Keratinocyte (primary cell): ENCODE measurements around the gene ASXL2.

Experiments
- CTCF ChIP-seq, 3 experiments: IDR thresholded peaks in 1 of 3; conservative IDR thresholded peaks in 1 of 3; optimal IDR thresholded peaks in 1 of 3; 2 replicates in 2 of 3; 3 replicates in 1 of 3; pipeline versions ENCODE3 to v1.5.1; 2011; ENCODE audit warnings: low read length in 3 of 3, mild to moderate bottlenecking in 3 of 3, moderate library complexity in 2 of 3, control low read depth in 1 of 3, inconsistent platforms in 1 of 3; ENCODE audit not compliant: insufficient read depth in 2 of 3; ENCODE audit errors: extremely low read depth in 1 of 3
- EZH2 ChIP-seq: IDR thresholded peaks from one replicate; pipeline ENCODE4 v1.6.1; 2012; ENCODE audit warnings: inconsistent platforms, mild to moderate bottlenecking, low read length, moderate library complexity

GRCh38 chr2:25855065-25855464 is 23.2 kb downstream of the ASXL2 start:
- TF ChIP-seq CTCF (optimal IDR thresholded peaks at IDR 0.05 in 1 of 3, IDR thresholded peaks at IDR 0.05 in 1 of 3, conservative IDR thresholded peaks at IDR 0.05 in 1 of 3; ENCODE audit: extremely low read depth in 1 of 3, insufficient read depth in 2 of 3, low read length in 3 of 3) (no peak), EZH2 (no peak)
